WTC11 (cell line): Measurements from ENCODE around the gene PALMD.

ENCODE experiments used
- ATF2 ChIP-seq: sonication (generic); formaldehyde crosslinking; IDR thresholded peaks from 2 replicates; pipeline ENCODE4 v1.8.1; 2022; ENCODE audit warnings: low read depth, missing genetic modification reagents, borderline replicate concordance
- CREB1 ChIP-seq: sonication (generic); formaldehyde crosslinking; IDR thresholded peaks from 2 replicates; pipeline ENCODE4 v1.8.0; 2023; ENCODE audit warnings: mild to moderate bottlenecking, missing genetic modification reagents
- CTCF ChIP-seq: fragments of 200-600 bp; IDR thresholded peaks from 2 replicates; pipeline ENCODE4 v1.8.0; 2022; ENCODE audit warnings: antibody characterized with exemption
- E2F1 ChIP-seq: sonication (generic); formaldehyde crosslinking; IDR thresholded peaks from 2 replicates; pipeline ENCODE4 v1.8.0; 2022; ENCODE audit warnings: mild to moderate bottlenecking, missing genetic modification reagents
- FOXP4 ChIP-seq: sonication (generic); formaldehyde crosslinking; IDR thresholded peaks from 2 replicates; pipeline ENCODE4 v1.8.0; 2022; ENCODE audit warnings: mild to moderate bottlenecking, missing genetic modification reagents
- IRF2 ChIP-seq: sonication (generic); formaldehyde crosslinking; IDR thresholded peaks from 2 replicates; pipeline ENCODE4 v1.8.0; 2022; ENCODE audit warnings: low read depth, missing genetic modification reagents, borderline replicate concordance
- KAT7 ChIP-seq: sonication (generic); formaldehyde crosslinking; IDR thresholded peaks from 2 replicates; pipeline ENCODE4 v1.8.1; 2023; ENCODE audit warnings: missing genetic modification reagents, mild to moderate bottlenecking, borderline replicate concordance
- MAX ChIP-seq: sonication (generic); formaldehyde crosslinking; IDR thresholded peaks from 2 replicates; pipeline ENCODE4 v1.8.0; 2022; ENCODE audit warnings: mild to moderate bottlenecking, missing genetic modification reagents
- NR3C1 ChIP-seq: sonication (generic); formaldehyde crosslinking; conservative IDR thresholded peaks from 2 replicates; pipeline ENCODE4 v1.8.1; 2023; ENCODE audit warnings: low read depth, mild to moderate bottlenecking, missing genetic modification reagents
- PRDM15 ChIP-seq: sonication (generic); formaldehyde crosslinking; IDR thresholded peaks from 2 replicates; pipeline ENCODE4 v1.8.0; 2022; ENCODE audit warnings: missing genetic modification reagents
- USF2 ChIP-seq: sonication (generic); formaldehyde crosslinking; IDR thresholded peaks from 2 replicates; pipeline ENCODE4 v1.8.1; 2023; ENCODE audit warnings: mild to moderate bottlenecking, missing genetic modification reagents, moderate library complexity
- ZNF121 ChIP-seq: sonication (generic); formaldehyde crosslinking; IDR thresholded peaks from 2 replicates; pipeline ENCODE4 v1.8.0; 2023; ENCODE audit warnings: missing genetic modification reagents
- ZNF281 ChIP-seq: sonication (generic); formaldehyde crosslinking; IDR thresholded peaks from 2 replicates; pipeline ENCODE4 v1.8.0; 2023; ENCODE audit warnings: mild to moderate bottlenecking, missing genetic modification reagents
- ZNF416 ChIP-seq: fragments of 250-450 bp; sonication (Bioruptor Pico); IDR thresholded peaks from 2 replicates; pipeline ENCODE4 v1.9.0; 2021; ENCODE audit warnings: mild to moderate bottlenecking, inconsistent platforms

GRCh38 chr1:99725996-99726395 is 80.1 kb downstream of the PALMD start:
- TF ChIP-seq CTCF (no peak), ZNF281 (no peak), ZNF416 (CRISPR knock-in tag) (no peak), ZNF121 (no peak), IRF2 (no peak), E2F1 (CRISPR knock-in tag) (no peak), ATF2 (CRISPR knock-in tag) (no peak), USF2 (CRISPR knock-in tag) (no peak), FOXP4 (no peak), MAX (CRISPR knock-in tag) (no peak), KAT7 (no peak), NR3C1 (CRISPR knock-in tag) (no peak), PRDM15 (CRISPR knock-in tag) (no peak), CREB1 (CRISPR knock-in tag) (no peak)
